ENCODE results near the gene OSBPL1A. TPM values are rescaled to one million over a fixed set of nuclear protein-coding genes. Genes with fewer than 3 reads are reported as not detected.

The OSBPL1A gene
- total RNA-seq, 1 experiment from 2014 or later: 53.1 TPM

DNA sequence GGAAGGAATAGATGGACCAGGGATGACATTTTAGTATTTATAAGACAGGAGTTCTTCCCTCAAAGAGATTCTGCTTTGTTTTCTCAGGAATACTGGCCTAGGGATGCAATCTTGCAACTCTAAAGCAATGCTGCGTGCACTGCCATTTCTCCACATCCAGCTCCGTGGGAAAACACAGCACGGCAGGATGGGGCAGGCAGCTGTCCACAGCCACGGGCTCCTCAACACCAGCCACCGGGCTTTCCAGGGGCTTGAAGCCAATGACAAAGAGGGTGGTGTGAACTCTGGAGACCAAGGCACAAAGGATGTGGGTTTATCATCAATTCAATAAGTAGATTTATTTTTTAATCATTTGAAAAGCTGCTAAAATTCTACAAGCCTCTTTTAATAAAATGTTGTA is 209.5 kb downstream of the OSBPL1A start:
- peaks cover 19% of the 10 kb centered on the region for H3K4me1 Mint-ChIP-seq
- CTCF ChIA-PET: interaction anchor here (0.8 to 6.0 kb wide), 2 partner anchors 11 to 301 kb away, joined by 3 to 50 read pairs; no protein-coding TSS in a partner anchor
- ATAC-seq (no peak), DNase-seq (ENCODE audit: low spot score) (no peak)
- POLR2A ChIA-PET: no interaction called here
- no peaks in the 10 kb centered on the region for H3K27me3 Mint-ChIP-seq (ENCODE audit: low read depth)
- H3K27ac Mint-ChIP-seq: no peak overlapping the region
- no peak overlapping the region for H3K4me3 Mint-ChIP-seq
- H3K36me3 Mint-ChIP-seq: peaks cover 2% of the 10 kb centered on the region; the same call in 1 of the 2 replicates
- H3K9me3 Mint-ChIP-seq: no peaks in the 10 kb centered on the region
- TF ChIP-seq TEAD1 (CRISPR knock-in tag; IDR thresholded peaks at IDR 0.05): no peak
- TF ChIP-seq, protein P1, sequence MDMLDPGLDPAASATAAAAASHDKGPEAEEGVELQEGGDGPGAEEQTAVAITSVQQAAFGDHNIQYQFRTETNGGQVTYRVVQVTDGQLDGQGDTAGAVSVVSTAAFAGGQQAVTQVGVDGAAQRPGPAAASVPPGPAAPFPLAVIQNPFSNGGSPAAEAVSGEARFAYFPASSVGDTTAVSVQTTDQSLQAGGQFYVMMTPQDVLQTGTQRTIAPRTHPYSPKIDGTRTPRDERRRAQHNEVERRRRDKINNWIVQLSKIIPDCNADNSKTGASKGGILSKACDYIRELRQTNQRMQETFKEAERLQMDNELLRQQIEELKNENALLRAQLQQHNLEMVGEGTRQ (CRISPR knock-in tag; IDR thresholded peaks at IDR 0.05): no peak
- TF ChIP-seq JAZF1 (CRISPR knock-in tag; IDR thresholded peaks at IDR 0.05): no peak
- TF ChIP-seq, protein P2, sequence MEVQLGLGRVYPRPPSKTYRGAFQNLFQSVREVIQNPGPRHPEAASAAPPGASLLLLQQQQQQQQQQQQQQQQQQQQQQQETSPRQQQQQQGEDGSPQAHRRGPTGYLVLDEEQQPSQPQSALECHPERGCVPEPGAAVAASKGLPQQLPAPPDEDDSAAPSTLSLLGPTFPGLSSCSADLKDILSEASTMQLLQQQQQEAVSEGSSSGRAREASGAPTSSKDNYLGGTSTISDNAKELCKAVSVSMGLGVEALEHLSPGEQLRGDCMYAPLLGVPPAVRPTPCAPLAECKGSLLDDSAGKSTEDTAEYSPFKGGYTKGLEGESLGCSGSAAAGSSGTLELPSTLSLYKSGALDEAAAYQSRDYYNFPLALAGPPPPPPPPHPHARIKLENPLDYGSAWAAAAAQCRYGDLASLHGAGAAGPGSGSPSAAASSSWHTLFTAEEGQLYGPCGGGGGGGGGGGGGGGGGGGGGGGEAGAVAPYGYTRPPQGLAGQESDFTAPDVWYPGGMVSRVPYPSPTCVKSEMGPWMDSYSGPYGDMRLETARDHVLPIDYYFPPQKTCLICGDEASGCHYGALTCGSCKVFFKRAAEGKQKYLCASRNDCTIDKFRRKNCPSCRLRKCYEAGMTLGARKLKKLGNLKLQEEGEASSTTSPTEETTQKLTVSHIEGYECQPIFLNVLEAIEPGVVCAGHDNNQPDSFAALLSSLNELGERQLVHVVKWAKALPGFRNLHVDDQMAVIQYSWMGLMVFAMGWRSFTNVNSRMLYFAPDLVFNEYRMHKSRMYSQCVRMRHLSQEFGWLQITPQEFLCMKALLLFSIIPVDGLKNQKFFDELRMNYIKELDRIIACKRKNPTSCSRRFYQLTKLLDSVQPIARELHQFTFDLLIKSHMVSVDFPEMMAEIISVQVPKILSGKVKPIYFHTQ (CRISPR knock-in tag; IDR thresholded peaks at IDR 0.05): no peak
- TF ChIP-seq, protein P3, sequence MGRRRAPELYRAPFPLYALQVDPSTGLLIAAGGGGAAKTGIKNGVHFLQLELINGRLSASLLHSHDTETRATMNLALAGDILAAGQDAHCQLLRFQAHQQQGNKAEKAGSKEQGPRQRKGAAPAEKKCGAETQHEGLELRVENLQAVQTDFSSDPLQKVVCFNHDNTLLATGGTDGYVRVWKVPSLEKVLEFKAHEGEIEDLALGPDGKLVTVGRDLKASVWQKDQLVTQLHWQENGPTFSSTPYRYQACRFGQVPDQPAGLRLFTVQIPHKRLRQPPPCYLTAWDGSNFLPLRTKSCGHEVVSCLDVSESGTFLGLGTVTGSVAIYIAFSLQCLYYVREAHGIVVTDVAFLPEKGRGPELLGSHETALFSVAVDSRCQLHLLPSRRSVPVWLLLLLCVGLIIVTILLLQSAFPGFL (CRISPR knock-in tag; IDR thresholded peaks at IDR 0.05; ENCODE audit: borderline replicate concordance): no peak
- TF ChIP-seq ATF3 (CRISPR knock-in tag; conservative IDR thresholded peaks at IDR 0.05): no peak
- TF ChIP-seq, protein P4, sequence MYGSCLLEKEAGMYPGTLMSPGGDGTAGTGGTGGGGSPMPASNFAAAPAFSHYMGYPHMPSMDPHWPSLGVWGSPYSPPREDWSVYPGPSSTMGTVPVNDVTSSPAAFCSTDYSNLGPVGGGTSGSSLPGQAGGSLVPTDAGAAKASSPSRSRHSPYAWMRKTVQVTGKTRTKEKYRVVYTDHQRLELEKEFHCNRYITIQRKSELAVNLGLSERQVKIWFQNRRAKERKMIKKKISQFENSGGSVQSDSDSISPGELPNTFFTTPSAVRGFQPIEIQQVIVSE (CRISPR knock-in tag; IDR thresholded peaks at IDR 0.05; ENCODE audit: borderline replicate concordance): no peak
- no peak for TF ChIP-seq ETV6 (CRISPR knock-in tag; IDR thresholded peaks at IDR 0.05)
- TF ChIP-seq ZBTB21 (CRISPR knock-in tag; IDR thresholded peaks at IDR 0.05; ENCODE audit: borderline replicate concordance): no peak
- TF ChIP-seq ZNF232 (CRISPR knock-in tag; IDR thresholded peaks at IDR 0.05): no peak
- TF ChIP-seq TCF7 (CRISPR knock-in tag; IDR thresholded peaks at IDR 0.05; ENCODE audit: low read depth): no peak
- TF ChIP-seq GABPB1 (CRISPR knock-in tag; IDR thresholded peaks at IDR 0.05): no peak
- TF ChIP-seq, protein P5, sequence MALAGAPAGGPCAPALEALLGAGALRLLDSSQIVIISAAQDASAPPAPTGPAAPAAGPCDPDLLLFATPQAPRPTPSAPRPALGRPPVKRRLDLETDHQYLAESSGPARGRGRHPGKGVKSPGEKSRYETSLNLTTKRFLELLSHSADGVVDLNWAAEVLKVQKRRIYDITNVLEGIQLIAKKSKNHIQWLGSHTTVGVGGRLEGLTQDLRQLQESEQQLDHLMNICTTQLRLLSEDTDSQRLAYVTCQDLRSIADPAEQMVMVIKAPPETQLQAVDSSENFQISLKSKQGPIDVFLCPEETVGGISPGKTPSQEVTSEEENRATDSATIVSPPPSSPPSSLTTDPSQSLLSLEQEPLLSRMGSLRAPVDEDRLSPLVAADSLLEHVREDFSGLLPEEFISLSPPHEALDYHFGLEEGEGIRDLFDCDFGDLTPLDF (CRISPR knock-in tag; IDR thresholded peaks at IDR 0.05): no peak
- TF ChIP-seq ZNF416 (CRISPR knock-in tag; IDR thresholded peaks at IDR 0.05): no peak

DNA sequence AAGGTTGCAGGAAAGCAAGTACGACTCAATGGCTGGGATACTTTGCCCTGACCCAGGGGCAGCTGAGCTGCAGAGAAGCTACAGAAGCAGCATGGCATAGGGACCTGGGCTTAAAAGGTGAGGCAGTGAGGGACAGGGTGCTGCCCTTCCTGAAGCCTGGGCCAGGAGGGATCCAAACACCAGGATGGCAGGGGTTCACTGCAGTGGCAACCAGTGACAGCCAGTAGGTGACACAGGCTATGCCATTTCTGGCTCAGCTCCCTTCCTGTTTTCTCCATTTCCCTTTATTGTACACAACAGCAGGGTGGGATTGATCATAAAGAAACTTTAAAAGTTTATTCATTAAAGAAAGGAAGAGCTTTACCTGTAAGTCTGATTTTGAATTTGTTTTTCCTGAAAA is 209.9 kb downstream of the OSBPL1A start:
- peaks cover 2% of the 10 kb centered on the region; the same call in 1 of the 2 replicates for H3K36me3 Mint-ChIP-seq
- no peak overlapping the region for H3K27ac Mint-ChIP-seq
- ChIA-PET POLR2A (no interaction called here), CTCF (interaction anchor here (0.6 to 6.0 kb wide), 4 partner anchors 11 to 301 kb away, joined by 3 to 50 read pairs (median 4); partner anchors contain the start of gene OSBPL1A)
- no peaks in the 10 kb centered on the region for H3K9me3 Mint-ChIP-seq
- ATAC-seq (no peak), DNase-seq (ENCODE audit: low spot score) (no peak)
- no peak overlapping the region for H3K4me3 Mint-ChIP-seq
- TF ChIP-seq, protein P4 (CRISPR knock-in tag; IDR thresholded peaks at IDR 0.05; ENCODE audit: borderline replicate concordance): no peak
- TF ChIP-seq SOX15 (CRISPR knock-in tag; IDR thresholded peaks at IDR 0.05) (no peak), TCF7 (CRISPR knock-in tag; IDR thresholded peaks at IDR 0.05; ENCODE audit: low read depth) (no peak), JAZF1 (CRISPR knock-in tag; IDR thresholded peaks at IDR 0.05) (no peak), ZMAT4 (CRISPR knock-in tag; IDR thresholded peaks at IDR 0.05) (no peak), ZNF232 (CRISPR knock-in tag; IDR thresholded peaks at IDR 0.05) (no peak)
- TF ChIP-seq, protein P6, sequence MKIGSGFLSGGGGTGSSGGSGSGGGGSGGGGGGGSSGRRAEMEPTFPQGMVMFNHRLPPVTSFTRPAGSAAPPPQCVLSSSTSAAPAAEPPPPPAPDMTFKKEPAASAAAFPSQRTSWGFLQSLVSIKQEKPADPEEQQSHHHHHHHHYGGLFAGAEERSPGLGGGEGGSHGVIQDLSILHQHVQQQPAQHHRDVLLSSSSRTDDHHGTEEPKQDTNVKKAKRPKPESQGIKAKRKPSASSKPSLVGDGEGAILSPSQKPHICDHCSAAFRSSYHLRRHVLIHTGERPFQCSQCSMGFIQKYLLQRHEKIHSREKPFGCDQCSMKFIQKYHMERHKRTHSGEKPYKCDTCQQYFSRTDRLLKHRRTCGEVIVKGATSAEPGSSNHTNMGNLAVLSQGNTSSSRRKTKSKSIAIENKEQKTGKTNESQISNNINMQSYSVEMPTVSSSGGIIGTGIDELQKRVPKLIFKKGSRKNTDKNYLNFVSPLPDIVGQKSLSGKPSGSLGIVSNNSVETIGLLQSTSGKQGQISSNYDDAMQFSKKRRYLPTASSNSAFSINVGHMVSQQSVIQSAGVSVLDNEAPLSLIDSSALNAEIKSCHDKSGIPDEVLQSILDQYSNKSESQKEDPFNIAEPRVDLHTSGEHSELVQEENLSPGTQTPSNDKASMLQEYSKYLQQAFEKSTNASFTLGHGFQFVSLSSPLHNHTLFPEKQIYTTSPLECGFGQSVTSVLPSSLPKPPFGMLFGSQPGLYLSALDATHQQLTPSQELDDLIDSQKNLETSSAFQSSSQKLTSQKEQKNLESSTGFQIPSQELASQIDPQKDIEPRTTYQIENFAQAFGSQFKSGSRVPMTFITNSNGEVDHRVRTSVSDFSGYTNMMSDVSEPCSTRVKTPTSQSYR (CRISPR knock-in tag; IDR thresholded peaks at IDR 0.05): no peak
- no peaks in the 10 kb centered on the region for H3K27me3 Mint-ChIP-seq (ENCODE audit: low read depth)
- H3K4me1 Mint-ChIP-seq: peaks cover 17% of the 10 kb centered on the region

Measured in WTC11 (cell line).